GM19438 (cell line): ENCODE measurements around the gene FOXN3.

Source experiments
- ATAC-seq: cut with Tn5 transposase; IDR thresholded peaks from one replicate; pipeline ENCODE4 v1.9.1; 2021; ENCODE audit warnings: low read depth; ENCODE audit not compliant: unreplicated experiment

Gene FOXN3

DNA sequence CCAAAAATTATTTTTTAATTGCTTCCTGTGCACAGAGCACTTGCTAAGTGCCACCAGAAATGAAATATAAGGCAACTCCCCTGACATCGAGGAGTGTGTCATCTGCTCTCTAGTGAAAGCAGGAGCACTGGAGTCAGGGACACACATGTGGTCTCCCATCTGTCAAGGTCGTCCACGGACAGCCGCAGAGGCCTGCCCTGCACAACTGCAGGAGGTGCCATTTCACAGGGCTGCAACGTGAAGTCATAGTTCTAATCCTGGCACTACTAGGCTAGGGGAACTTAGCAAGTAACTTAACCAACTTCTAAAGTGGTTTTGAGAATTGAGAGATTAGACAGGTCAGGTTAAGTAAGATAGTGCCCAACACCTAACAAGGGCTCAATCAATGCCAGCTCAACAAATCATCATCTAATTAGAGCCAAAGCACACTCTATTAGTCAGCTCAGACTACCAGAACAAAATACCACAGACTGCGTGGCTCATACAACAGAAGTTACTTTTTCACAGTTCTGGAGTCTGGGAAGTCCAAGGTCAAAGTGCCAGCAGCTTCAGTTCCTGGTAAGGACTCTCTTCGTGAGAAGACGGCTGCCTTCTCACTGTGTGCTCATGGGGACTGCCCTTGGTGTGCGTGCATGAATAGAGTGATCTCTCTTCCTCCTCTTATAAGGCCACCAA lies 30.7 kb downstream of the FOXN3 start:
- no peak for ATAC-seq

DNA sequence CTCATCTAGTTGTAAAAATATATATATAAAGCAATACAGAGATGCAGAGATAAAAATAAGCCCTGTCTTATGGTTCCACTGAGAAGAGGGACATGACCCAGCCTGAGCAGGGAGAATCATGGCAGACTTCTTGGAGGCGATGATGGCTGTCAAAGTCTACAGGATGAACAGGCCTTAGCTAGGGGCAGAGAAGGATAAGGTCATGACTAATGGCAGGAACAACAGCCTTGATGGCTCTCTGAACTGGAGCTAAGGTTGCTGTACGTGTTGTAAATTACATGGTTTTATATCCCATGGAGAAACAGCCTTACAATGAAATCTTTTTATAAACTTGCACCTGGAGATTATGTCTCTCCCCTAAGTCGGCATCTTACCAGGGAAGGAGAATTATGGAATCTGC lies 32.4 kb downstream of the FOXN3 start:
- ATAC-seq: no peak

DNA sequence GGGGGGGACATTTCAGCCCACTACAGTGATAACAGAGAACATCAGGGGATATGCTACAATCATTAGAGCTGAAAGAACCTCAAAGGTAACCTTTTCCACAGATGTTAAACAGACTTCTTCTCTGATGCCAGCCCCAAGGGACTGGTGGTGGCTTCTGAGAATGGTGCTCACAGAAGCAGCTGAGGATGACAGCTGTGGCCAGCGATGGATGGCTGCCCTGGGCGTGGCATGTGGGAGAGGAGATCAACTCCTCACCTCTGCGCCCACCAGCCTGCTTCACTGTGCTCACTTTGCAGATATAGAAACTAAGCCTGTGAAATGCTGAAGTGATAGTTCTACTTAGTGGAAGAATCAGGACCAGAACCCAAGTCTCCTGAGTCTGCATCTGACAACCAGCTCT lies 33.0 kb downstream of the FOXN3 start:
- peak; percentile 80 for ATAC-seq

DNA sequence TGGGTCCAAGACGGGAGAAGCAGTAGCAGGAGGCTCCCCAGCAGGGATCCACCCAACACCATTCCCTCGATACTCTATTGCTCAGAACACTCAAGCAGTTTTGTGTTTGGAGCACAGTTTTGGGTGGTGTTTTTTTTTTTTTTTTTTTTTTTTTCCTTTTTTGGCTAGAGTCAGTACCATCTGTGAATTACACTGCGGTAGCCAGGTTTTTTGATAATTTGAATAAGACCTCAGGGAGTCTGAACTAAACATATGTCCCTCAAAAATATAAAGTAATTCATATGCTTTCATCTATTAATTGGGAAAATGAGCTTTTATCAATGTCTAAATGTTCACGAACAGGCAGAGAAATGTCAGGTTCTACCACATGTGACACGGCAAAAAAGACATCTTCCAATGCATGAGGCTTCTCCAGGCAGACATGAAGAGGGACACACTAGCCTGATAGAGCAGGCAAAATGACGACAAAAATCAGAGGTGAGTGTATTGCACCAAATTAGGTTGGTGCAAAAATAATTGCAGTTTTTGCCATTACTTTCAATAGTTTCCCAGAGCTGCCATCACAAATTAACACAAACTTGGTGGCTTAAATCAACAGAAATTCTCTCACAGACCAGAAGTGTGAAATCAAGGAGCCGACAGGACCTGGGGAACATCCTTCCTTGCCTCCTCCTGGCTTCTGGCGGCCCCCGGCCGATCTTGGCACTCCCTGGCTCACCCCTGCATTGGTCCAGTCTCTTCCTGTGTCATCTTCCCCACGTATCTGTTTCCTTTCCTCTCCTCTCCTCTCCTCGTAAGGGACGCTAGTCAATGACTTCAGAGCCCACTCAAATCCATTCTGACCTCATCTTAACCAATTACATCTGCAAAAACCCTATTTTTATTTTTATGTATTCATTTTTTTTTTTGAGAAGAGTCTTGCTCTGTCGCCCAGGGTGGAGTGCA lies 33.9 kb downstream of the FOXN3 start:
- no peak for ATAC-seq

DNA sequence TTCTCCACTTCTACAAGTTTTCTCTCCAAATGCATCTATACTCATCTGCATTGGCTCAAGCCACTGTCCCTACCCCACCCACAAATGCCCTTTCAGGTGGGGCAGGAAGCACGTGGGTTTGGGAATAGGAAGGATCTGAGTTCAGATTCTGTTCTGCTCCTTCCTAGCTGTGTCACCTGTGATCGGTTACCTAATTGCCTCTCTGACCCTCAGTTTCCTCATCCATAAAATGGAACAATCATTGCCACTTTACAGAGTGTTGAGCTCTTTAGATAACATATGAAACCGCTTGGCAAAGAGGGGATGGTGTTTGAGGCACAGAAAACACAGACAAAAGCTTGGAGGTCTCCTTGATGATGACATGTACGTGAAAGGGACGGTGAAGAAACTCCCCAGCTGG lies 34.5 kb downstream of the FOXN3 start:
- ATAC-seq: no peak

DNA sequence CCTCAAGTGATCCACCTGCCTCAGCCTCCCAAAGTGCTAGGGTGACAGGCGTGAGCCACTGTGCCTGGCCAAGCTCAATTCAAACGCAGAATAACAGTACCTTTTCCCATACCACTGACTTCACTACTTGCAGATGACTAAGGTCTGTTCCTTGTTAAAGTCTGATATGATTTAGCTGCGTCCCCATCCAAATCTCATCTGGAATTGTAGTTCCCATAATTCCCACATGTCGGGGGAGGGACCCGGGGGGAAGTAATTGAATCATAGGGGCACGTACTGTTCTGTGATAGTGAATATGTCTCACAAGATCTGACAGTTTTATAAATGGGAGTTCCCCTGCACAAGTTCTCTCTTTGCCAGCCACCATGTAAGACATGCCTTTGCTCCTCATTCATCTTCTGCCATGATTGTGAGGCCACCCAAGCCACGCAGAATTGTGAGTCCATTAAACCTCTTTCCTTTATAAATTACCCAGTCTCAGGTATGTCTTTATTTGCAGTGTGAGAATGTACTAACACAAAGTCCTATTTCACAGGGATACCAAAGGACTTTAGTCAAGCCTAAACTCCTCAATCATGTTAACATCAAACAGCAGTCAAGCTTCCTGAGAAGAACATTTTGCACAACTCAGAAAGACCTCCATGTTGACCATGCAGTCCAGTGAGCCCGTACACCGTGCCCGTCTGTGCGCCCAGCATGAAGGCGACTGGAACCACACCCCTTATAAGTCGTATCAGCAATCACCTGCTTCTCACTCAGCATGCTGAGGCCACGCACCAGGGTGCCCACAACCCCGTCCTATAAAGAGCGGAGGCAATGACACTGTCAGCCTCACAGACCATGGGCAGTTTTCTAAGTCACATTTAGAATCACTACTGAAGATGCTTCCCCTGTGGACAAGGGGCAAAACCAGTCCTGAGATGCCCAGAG lies 36.9 kb downstream of the FOXN3 start:
- ATAC-seq: no peak

DNA sequence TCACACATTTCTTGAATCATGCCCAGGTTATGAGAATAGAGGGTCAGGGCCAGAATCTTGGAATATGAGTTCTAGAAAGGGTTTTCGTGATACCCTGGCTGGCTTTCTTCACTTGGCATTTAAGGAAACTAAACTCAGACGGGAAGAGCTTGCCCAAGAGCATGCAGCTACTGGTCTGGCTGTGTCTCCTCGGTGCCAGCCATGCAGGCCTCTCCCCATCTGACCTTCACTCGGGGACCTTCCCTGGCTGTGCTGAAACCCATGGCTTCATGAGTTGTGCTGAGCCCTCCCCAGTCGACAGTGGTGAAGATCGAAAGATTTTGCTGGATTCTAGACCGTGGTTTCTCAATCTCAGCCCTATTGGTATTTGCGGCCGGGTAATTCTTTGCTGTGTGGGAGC lies 38.0 kb downstream of the FOXN3 start:
- ATAC-seq: no peak

DNA sequence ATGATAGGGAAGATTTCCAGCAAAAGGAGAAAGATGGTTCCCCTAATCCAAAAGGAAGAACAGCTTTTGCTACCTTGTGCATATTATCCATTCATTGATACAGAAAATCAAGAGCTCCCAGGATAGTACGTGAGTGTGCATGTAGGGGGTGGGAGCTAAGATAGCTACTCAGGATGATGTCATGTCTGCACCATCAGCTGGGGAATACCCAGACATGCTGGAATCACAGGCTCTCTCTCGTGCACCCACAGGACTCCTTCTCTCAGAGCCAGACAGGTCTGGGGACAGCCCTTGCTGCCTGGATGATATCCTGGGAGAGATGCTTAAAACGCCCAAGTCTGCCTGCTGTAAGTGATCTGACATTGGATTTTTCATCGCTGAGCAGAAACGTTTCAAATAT lies 38.9 kb downstream of the FOXN3 start:
- no peak for ATAC-seq

DNA sequence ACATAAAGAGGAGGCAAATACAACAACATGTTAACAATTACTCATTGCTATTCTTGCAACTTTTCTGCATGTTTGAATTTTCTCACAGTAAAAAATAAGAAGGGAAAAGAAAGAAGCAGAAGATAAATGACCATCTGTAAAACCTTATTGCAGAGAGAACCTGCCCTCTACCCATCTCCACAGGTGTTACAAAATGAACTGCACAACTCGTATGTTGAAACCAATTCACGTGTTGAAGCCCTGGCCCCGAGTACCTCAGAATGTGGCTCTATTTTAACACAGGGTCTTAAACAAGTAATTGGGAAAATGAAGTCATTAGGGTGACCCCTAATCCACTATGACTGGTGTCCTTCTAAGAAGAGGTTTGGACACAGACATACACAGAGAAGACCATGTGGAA lies 39.5 kb downstream of the FOXN3 start:
- no peak for ATAC-seq

DNA sequence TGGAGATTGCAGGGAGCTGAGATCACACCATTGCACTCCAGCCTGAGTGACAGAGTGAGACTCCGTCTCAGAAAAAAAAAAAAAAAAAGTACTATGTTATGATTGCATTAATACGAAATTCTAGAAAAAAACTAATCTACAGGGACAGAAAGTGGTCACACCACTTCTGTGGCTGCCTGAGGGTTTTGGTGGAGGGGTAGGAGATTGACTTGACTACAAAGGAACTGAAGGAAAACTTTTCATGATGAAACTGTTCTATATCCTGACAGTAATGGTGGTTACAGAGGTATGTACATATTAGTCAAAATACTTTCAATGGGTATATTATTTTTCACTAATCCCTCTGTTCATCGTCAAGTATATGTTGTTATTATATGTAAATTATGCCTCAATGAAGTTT lies 42.1 kb downstream of the FOXN3 start:
- no peak for ATAC-seq

DNA sequence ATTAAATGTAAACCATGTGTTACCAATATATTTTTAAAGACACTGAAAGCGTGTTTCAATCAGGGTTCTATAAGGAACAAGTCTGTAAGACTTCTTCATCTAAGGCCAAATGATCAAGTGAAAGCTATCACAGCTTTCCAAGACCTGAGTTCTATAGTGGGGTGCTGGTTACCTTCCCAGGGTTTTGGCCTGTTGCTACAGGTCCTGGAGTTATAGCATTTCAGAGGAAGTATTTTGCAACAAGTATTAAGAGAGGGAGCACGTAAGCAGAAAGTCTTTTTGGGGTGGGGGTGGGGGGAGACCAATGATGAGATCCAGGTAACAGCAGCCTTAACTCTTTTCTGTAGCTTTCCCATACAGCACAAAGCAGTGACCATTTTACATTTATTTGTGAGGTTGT lies 43.8 kb downstream of the FOXN3 start:
- no peak for ATAC-seq

DNA sequence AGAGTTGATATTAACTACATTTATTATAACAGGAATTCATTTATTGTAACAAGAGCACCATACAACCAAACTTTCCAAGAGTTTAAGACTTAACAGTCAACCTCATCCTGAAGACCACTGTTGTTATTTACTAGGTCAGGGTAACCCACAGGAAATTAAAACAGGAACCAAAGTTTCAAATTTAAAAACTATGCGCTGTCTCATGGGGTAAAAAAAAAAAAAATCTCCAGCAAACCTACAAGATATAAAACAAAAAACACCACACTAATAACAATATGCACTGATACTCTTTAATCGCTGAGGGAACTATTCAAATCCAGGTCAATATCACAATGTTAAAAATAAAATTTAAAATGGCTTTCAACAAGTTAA lies 44.5 kb downstream of the FOXN3 start:
- no peak for ATAC-seq

DNA sequence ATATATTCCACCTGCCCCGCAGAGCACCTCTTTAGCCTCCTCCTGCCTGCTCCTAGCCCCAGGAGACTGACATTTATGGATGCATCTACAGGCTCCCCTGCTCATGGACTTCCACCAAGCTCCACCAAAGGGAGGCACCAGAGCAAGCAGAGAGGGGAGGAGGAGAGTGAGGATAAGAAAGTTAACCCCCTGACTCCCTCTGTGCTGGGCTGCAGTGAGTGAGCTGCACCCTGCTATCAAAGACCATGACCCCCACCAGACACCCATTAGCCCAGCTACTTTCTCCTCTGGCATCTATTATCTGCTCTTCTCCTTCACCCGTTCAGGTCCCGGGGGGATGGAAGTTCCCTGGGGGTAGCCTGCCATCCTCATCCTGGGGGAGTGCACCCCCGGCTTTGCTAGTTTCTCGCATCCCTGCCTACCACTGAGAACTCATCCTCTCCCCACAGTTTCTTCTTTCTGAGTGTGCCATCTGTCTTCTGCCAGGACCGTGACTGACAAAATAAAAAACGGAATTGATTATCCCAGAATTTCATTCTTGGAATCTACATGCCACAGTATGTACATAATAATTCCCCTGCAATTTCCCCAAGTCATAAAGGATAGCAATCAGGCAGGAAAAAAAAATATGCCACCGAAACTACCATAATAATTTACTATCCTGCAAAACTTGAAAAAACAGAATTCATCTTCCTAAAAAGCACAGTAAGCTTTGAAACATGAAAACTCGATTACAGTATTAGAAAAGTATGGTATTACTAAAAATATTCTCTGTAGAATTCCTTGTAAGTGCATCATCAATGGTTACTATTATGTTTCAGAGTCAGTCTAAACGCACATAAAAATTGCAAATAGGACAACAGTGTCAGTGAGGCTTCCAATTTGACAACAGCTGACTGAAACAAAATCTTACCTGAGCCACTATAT lies 45.2 kb downstream of the FOXN3 start:
- no peak for ATAC-seq

DNA sequence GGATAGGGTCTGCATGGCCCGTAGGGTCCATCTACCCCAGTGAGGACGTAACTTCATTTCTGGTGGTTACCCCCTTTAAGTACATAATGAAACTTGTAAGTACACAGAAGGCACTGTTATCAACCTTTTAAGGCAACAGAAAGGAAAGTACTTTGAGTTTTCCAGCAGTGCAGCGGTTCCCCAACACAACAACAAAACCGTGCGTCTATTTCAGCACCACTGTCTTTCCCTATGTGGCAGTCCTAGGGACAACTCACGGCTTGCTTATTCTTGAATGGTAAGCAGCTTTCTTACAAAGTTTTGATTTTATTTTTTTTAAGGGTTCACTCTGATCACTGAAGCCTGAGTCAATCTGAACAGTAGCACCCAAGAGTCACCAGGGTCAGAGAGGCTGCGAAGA lies 46.3 kb downstream of the FOXN3 start:
- no peak for ATAC-seq

DNA sequence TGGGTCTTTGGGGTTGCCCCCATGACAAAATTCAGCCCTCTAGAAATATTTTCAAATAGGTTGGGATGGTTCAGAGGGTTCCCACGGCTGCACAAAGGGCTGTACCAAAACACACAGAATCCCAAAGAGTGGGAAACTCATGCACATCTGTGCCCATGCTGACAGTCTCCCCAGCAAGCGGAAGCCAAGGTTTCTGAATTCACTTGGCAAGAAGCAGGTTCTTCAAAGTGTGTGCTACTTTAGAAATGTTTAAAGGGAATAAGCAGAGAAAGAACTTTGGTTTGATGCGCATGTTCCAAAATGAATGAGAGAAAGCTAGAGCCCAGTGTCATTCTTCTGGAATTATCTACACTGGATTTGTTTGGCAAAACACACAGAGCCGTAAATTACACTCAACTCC lies 46.7 kb downstream of the FOXN3 start:
- no peak for ATAC-seq

DNA sequence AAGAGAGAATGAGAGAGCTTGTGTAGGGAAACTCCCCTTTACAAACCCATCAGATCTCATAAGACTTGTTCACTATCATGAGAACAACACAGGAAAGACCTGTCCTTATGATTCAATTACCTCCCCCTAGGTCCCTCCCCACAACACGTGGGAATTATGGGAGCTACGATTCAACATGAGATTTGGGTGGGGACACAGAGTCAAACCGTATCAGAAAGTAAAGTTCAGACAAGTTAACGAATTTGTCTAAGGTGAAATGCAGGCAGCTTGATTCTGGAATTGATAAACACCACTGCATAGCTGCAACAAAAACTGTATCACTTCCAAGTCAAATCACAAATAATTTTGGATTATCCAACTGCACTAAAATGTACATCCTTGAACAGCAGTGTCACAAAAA lies 47.4 kb downstream of the FOXN3 start:
- ATAC-seq: no peak

DNA sequence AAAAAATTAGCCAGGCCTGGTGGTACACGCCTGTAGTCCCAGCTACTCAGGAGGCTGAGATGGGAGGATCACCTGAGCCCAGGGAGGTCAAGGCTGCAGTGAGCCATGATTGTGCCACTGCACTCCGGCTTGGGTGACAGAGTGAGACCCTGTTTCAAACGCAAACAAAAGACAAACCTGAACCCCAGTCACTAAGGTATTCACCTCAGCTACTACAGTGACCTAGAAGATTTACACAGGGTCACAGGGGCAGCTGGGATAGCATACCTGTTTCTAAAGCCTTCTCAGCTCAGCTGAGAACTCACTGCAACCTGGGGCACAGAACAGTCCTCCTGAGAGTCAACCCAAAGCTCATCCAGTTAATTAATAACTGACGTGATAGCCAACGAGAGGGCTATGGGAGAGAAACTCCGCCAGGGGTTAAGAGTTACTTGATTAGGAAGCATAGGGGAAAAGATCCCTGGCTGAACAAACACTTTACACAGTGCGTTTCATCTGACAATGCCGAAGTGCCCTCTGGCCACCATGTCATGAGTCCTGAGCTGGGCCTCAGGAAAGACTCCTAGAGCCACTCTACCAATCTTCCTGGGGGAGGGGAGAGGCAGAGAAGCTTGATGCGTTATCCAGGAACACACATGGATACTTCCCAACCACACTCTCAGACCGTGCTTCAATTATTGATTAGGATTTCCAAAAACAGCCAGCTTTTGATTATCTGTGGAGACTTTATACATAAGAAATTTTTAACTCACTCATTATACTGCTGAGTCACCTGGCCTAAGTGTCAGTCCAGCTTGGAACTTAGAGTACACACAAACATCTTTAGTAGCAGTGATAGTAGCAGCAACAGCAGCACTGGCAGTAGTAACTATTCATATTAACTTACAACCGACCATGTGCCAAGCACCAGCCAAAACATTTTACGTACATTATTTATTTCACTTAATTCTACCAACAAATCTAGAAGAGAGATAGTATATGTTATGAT lies 48.2 kb downstream of the FOXN3 start:
- ATAC-seq: no peak

DNA sequence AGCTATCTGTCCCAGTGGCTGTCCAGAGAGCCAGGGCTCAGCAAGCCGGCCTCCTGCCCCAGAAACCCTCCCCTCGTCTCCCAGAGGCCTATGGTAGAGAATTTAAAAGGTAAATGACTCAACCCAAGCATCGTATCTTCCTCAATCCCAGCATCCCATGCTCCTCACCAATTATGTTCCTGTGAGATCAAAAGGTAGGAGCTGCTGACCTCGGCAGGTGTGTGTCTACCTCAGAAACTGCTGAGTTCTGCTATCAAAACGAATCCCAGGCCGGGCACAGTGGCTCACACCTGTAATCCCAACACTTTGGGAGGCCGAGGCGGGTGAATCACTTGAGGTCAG lies 49.3 kb downstream of the FOXN3 start:
- no peak for ATAC-seq
